ENCODE measurements around the gene PTGFRN. TPM values are rescaled to one million over a fixed set of nuclear protein-coding genes. Genes with fewer than 3 reads are reported as not detected.

The PTGFRN gene
- total RNA-seq, 1 donor from 2014 or later: 19.1 TPM

GRCh38 chr1:116945421-116945820 lies 35.7 kb downstream of the PTGFRN start:
- intact Hi-C loops (cut with micrococcal nuclease): no loop called here
- Mint-ChIP-seq H3K27me3 (ENCODE audit: low read depth) (no peaks in the 10 kb centered on the region), H3K4me3 (ENCODE audit: low read depth) (no peak overlapping the region), H3K4me1 (ENCODE audit: low read depth) (peaks cover 28% of the 10 kb centered on the region), H3K27ac (no peak overlapping the region), H3K36me3 (ENCODE audit: low read depth) (no peaks in the 10 kb centered on the region), H3K9me3 (no peaks in the 10 kb centered on the region)
- DNase-seq (ENCODE audit: low spot score): no peak

- DNase-seq (ENCODE audit: low spot score): no peak
- Mint-ChIP-seq H3K9me3 (no peaks in the 10 kb centered on the region), H3K4me1 (ENCODE audit: low read depth) (peaks cover 29% of the 10 kb centered on the region), H3K4me3 (ENCODE audit: low read depth) (no peak overlapping the region), H3K36me3 (ENCODE audit: low read depth) (no peaks in the 10 kb centered on the region), H3K27ac (no peak overlapping the region), H3K27me3 (ENCODE audit: low read depth) (no peaks in the 10 kb centered on the region)
- intact Hi-C loops (cut with micrococcal nuclease): no loop called here
These were observed 36.3 kb downstream of the PTGFRN start for GRCh38 chr1:116945996-116946395.

GRCh38 chr1:116947092-116947860 lies 37.6 kb downstream of the PTGFRN start:
- H3K27ac Mint-ChIP-seq: no peak overlapping the region

GRCh38 chr1:116948046-116948445 lies 38.3 kb downstream of the PTGFRN start:
- intact Hi-C loops (cut with micrococcal nuclease): no loop called here
- Mint-ChIP-seq H3K27me3 (ENCODE audit: low read depth) (no peaks in the 10 kb centered on the region), H3K27ac (no peak overlapping the region), H3K36me3 (ENCODE audit: low read depth) (no peaks in the 10 kb centered on the region), H3K9me3 (no peaks in the 10 kb centered on the region), H3K4me1 (ENCODE audit: low read depth) (peaks cover 19% of the 10 kb centered on the region), H3K4me3 (ENCODE audit: low read depth) (no peak overlapping the region)
- DNase-seq (ENCODE audit: low spot score): no peak

More at GRCh38 chr1:116947092-116947860, 37.6 kb downstream of the PTGFRN start:
- no peak overlapping the region for H3K4me3 Mint-ChIP-seq (ENCODE audit: low read depth)
- H3K9me3 Mint-ChIP-seq: no peaks in the 10 kb centered on the region
- H3K36me3 Mint-ChIP-seq (ENCODE audit: low read depth): no peaks in the 10 kb centered on the region
- no peaks in the 10 kb centered on the region for H3K27me3 Mint-ChIP-seq (ENCODE audit: low read depth)
- DNase-seq (ENCODE audit: low spot score): no peak
- peaks cover 27% of the 10 kb centered on the region for H3K4me1 Mint-ChIP-seq (ENCODE audit: low read depth)
- intact Hi-C loops (cut with micrococcal nuclease): no loop called here

DNA sequence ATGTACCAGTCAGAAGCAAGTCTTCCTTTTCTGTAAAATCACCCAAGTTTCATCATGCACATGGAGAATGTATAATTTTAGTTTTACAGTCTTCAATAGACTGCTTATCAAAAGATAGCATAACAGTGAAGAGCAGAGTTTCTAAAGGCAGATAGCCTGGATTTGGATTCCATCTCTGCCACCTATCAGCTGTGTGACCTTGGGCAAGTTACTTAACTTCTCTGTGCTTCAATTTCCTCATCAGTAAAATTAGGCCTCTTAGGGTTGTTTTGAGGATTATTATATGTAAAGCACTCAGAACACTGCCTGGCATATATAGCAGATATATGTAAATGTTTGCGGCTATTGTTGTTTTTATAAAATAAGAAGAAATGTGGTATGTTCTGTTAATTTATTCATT lies 38.9 kb downstream of the PTGFRN start:
- Mint-ChIP-seq H3K27me3 (ENCODE audit: low read depth) (no peaks in the 10 kb centered on the region), H3K27ac (no peak overlapping the region), H3K36me3 (ENCODE audit: low read depth) (no peaks in the 10 kb centered on the region), H3K9me3 (no peaks in the 10 kb centered on the region), H3K4me1 (ENCODE audit: low read depth) (peaks cover 13% of the 10 kb centered on the region), H3K4me3 (ENCODE audit: low read depth) (no peak overlapping the region)
- intact Hi-C loops (cut with micrococcal nuclease): no loop called here
- no peak for DNase-seq (ENCODE audit: low spot score)

GRCh38 chr1:116949213-116949985 lies 39.7 kb downstream of the PTGFRN start:
- no peak for DNase-seq (ENCODE audit: low spot score)
- intact Hi-C loops (cut with micrococcal nuclease): no loop called here
- Mint-ChIP-seq H3K9me3 (no peaks in the 10 kb centered on the region), H3K4me1 (ENCODE audit: low read depth) (peaks cover 8% of the 10 kb centered on the region), H3K36me3 (ENCODE audit: low read depth) (no peaks in the 10 kb centered on the region), H3K27me3 (ENCODE audit: low read depth) (no peaks in the 10 kb centered on the region), H3K27ac (no peak overlapping the region), H3K4me3 (ENCODE audit: low read depth) (no peak overlapping the region)

DNA sequence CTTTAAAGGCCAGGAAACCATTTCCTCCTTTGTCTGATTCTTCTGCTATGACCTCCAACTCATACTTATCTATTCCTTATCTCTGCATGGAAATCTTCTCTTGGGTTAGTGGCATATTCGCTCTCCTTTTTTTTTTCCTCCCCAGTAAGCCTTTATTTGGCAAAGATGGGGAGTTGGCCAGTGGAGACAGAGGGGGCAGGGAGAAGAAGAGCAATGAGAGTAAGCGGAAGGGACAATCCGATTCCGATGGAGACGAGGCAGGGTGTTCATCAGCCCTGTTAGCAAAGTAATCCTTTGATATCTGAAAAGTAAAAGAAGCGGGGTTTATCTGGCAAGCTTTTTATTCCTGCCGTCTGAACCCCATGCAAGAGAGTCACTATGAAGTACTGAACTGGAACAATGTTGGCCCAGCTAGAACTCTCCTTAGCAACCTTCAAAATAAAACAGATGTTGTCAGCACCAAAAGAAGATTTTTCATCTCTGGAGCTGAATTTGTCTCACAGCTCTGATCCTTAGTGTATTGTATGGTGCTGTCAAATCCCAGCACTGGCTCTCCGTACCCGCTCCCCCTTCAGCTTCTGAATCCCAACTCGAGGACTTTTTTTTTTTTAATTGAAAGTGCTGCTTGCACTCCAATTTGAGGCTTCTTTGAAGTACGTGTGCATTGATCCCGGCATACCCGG lies 40.9 kb downstream of the PTGFRN start:
- H3K27ac Mint-ChIP-seq: no peak overlapping the region
- intact Hi-C loops (cut with micrococcal nuclease): no loop called here
- H3K36me3 Mint-ChIP-seq (ENCODE audit: low read depth): no peaks in the 10 kb centered on the region
- H3K4me3 Mint-ChIP-seq (ENCODE audit: low read depth): no peak overlapping the region
- H3K9me3 Mint-ChIP-seq: no peaks in the 10 kb centered on the region
- H3K4me1 Mint-ChIP-seq (ENCODE audit: low read depth): peaks cover 6% of the 10 kb centered on the region
- no peak for DNase-seq (ENCODE audit: low spot score)
- no peaks in the 10 kb centered on the region for H3K27me3 Mint-ChIP-seq (ENCODE audit: low read depth)

- Mint-ChIP-seq H3K27me3 (ENCODE audit: low read depth) (no peaks in the 10 kb centered on the region), H3K9me3 (no peaks in the 10 kb centered on the region), H3K4me1 (ENCODE audit: low read depth) (peaks cover 3% of the 10 kb centered on the region), H3K4me3 (ENCODE audit: low read depth) (no peak overlapping the region), H3K27ac (no peak overlapping the region), H3K36me3 (ENCODE audit: low read depth) (no peaks in the 10 kb centered on the region)
- no peak for DNase-seq (ENCODE audit: low spot score)
- intact Hi-C loops (cut with micrococcal nuclease): no loop called here
These were observed 41.7 kb downstream of the PTGFRN start for GRCh38 chr1:116951200-116951935.

DNA sequence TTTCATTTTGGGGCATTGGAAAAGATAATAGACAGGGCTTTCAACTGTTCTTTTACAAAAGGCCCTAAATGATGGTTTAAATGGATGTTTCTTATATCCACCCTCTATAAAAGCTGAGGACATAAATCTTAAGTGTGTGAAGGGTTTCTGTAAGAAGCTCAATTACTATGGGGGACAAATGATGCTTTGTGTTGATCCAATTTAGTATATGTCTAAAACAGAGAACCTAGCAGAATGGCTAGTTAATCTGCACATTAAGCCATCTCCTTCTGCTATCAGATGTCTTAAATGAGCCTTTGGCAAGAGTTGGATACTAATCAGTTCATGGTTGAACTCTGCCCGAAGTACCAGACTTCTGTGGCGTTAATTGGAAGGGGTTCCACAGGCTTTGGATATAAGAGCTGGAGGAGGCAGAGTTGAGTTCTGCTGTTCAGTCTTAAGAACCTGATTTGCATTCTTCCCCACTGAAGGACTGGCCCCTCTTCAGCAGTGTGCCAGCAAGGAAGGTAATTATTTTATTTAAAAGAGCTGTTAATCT lies 43.1 kb downstream of the PTGFRN start:
- H3K9me3 Mint-ChIP-seq: no peaks in the 10 kb centered on the region
- H3K4me1 Mint-ChIP-seq (ENCODE audit: low read depth): peaks cover 3% of the 10 kb centered on the region
- H3K27ac Mint-ChIP-seq: no peak overlapping the region
- no peak overlapping the region for H3K4me3 Mint-ChIP-seq (ENCODE audit: low read depth)
- no peaks in the 10 kb centered on the region for H3K27me3 Mint-ChIP-seq (ENCODE audit: low read depth)
- intact Hi-C loops (cut with micrococcal nuclease): no loop called here
- DNase-seq (ENCODE audit: low spot score): no peak
- no peaks in the 10 kb centered on the region for H3K36me3 Mint-ChIP-seq (ENCODE audit: low read depth)

- Mint-ChIP-seq H3K4me1 (ENCODE audit: low read depth) (peaks cover 3% of the 10 kb centered on the region), H3K9me3 (no peaks in the 10 kb centered on the region), H3K36me3 (ENCODE audit: low read depth) (no peaks in the 10 kb centered on the region), H3K27me3 (ENCODE audit: low read depth) (no peaks in the 10 kb centered on the region), H3K27ac (no peak overlapping the region), H3K4me3 (ENCODE audit: low read depth) (no peak overlapping the region)
- intact Hi-C loops (cut with micrococcal nuclease): no loop called here
- DNase-seq (ENCODE audit: low spot score): no peak
These were observed 44.7 kb downstream of the PTGFRN start for GRCh38 chr1:116954440-116954839.

DNA sequence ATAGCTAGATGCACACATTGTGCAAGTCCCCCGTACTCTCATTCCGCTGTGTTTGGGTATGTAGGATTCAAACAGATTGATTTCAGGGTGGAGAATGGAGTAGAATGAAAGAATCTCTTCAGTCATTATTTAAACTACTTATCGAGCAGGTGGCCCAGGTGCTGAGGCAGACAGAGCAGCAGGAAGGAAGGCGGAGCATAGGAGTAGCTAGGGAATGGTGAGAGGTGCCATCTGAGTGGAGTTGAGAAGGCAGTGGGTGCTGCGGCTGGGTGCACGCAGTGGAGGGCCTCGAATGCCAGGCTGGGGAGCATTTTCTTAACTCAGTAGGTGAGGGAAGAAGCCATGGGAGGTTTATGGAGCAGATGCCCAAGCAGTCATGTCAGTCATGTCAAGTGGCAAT lies 46.7 kb downstream of the PTGFRN start:
- Mint-ChIP-seq H3K9me3 (no peaks in the 10 kb centered on the region), H3K4me3 (ENCODE audit: low read depth) (no peak overlapping the region), H3K27me3 (ENCODE audit: low read depth) (no peaks in the 10 kb centered on the region), H3K36me3 (ENCODE audit: low read depth) (no peaks in the 10 kb centered on the region), H3K4me1 (ENCODE audit: low read depth) (no peaks in the 10 kb centered on the region), H3K27ac (no peak overlapping the region)
- intact Hi-C loops (cut with micrococcal nuclease): no loop called here
- DNase-seq (ENCODE audit: low spot score): no peak

- no peak overlapping the region for H3K27ac Mint-ChIP-seq
- H3K36me3 Mint-ChIP-seq (ENCODE audit: low read depth): no peaks in the 10 kb centered on the region
- H3K4me1 Mint-ChIP-seq (ENCODE audit: low read depth): no peaks in the 10 kb centered on the region
- H3K27me3 Mint-ChIP-seq (ENCODE audit: low read depth): no peaks in the 10 kb centered on the region
- H3K9me3 Mint-ChIP-seq: no peaks in the 10 kb centered on the region
- intact Hi-C loops (cut with micrococcal nuclease): no loop called here
- DNase-seq (ENCODE audit: low spot score): no peak
- H3K4me3 Mint-ChIP-seq (ENCODE audit: low read depth): no peak overlapping the region
These were observed 47.9 kb downstream of the PTGFRN start for GRCh38 chr1:116957646-116958045.
